Spinal cord (tissue), 10 donors: ENCODE data around the gene OAT. TPM values are rescaled to one million over a fixed set of nuclear protein-coding genes. Genes with fewer than 3 reads are reported as not detected.

Experiments
- DNase-seq, 6 donors: peaks; one replicate each; pipeline versions ENCODE4 v3.0.0 to v3.0.0-alpha.2; 2013 to 2015; ENCODE audit warnings: low spot score in 6 of 6, low read depth in 4 of 6
- H3K27ac ChIP-seq: one replicate; pipeline ENCODE4 v1.5.1; 2013; ENCODE audit warnings: low read depth, low read length, control low read depth
- H3K27me3 ChIP-seq: one replicate; pipeline ENCODE4 v1.6.1; 2013; ENCODE audit warnings: low read length; ENCODE audit not compliant: control insufficient read depth, insufficient read depth
- H3K36me3 ChIP-seq: one replicate; pipeline ENCODE4 v1.6.1; 2013; ENCODE audit warnings: low read length; ENCODE audit not compliant: control insufficient read depth, insufficient read depth
- H3K4me1 ChIP-seq: one replicate; pipeline ENCODE4 v1.6.1; 2013; ENCODE audit warnings: low read length; ENCODE audit not compliant: control insufficient read depth, insufficient read depth
- H3K4me3 ChIP-seq: one replicate; pipeline ENCODE4 v1.5.1; 2013; ENCODE audit warnings: low read depth, low read length, control low read depth
- H3K9me3 ChIP-seq: one replicate; pipeline ENCODE4 v1.6.1; 2013; ENCODE audit warnings: low read length; ENCODE audit not compliant: control insufficient read depth, insufficient read depth
- WGBS: methylation state at CpG from one replicate; pipeline ENCODE4 v1.1.5; 2013; ENCODE audit warnings: missing lambda C conversion rate; ENCODE audit not compliant: insufficient coverage; 5-methylcytosine and 5-hydroxymethylcytosine counted together
- polyA plus RNA-seq, 2 donors: library from polyadenylated mRNA; unstranded; fragments of 120-200 nt; gene quantifications; one replicate each; pipeline ENCODE4 v1.2.1, GENCODE V29; 2013; ENCODE audit not compliant: insufficient read length in 2 of 2
- total RNA-seq, 2 donors: library from RNA; depleted of rRNA in 1 of 2; stranded (reverse); fragments of 120-200 nt in 1 of 2; fragments of >200 nt in 1 of 2; gene quantifications; one replicate each; pipeline versions ENCODE4 v1.2.3 to v1.2.4, GENCODE V29; 2013 to 2014
- donor health status: healthy.

The OAT gene
- total and polyA plus RNA-seq, 4 donors: 137 to 231 (median 168) TPM

- H3K4me3 ChIP-seq: no peak overlapping the region
- no peak for DNase-seq
- WGBS: 92% methylated on average over 1 of the region's 3 CpGs
- no peaks in the 10 kb centered on the region for H3K9me3 ChIP-seq
- no peaks in the 10 kb centered on the region for H3K27me3 ChIP-seq
- H3K27ac ChIP-seq: no peak overlapping the region
- no peaks in the 10 kb centered on the region for H3K4me1 ChIP-seq
- H3K36me3 ChIP-seq: no peaks in the 10 kb centered on the region
Observed at GRCh38 chr10:124428207-124428777, 9.6 kb upstream of the OAT start.

DNA sequence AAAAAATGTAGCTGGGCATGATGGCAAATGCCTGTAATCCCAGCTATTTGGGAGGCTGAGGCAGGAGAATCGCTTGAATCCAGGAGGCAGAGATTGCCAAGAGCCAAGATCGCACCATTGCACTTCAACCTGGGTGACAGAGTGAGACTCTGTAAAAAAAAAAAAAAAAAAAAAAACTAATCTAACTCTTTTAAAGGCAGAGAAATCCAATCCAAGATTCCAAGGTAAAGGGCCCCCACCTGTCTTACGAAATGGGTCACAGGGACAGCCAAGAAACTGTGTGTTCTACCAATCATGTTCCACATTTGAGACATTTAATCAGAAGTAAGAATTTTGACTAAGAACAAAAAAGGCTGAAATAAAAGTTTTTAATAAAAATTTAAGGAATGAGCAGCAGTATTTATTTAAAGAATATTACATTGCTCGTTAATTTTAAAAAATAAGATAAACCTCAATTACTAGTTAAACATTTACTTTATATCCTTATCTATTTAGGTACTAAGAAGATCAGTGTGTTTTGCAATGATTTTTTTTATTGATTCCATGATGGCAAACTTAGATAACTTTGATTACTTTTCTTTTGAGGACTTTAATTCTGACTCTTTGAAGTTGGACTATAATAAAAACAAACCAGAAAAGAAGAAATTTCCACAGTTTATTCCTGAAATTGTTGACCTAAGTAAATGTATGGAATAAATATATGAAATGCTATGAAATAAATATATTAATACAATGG, 6.7 kb upstream of the OAT start:
- 80% methylated on average over 1 of the region's 4 CpGs for WGBS
- H3K27ac ChIP-seq: no peak overlapping the region
- H3K9me3 ChIP-seq: no peaks in the 10 kb centered on the region
- no peaks in the 10 kb centered on the region for H3K36me3 ChIP-seq
- peaks cover 2% of the 10 kb centered on the region for H3K27me3 ChIP-seq
- no peak for DNase-seq
- H3K4me1 ChIP-seq: no peaks in the 10 kb centered on the region
- no peak overlapping the region for H3K4me3 ChIP-seq

GRCh38 chr10:124423813-124424212, 5.1 kb upstream of the OAT start:
- Histone ChIP-seq H3K27me3 (peaks cover 4% of the 10 kb centered on the region), H3K9me3 (no peaks in the 10 kb centered on the region), H3K36me3 (no peaks in the 10 kb centered on the region), H3K4me3 (no peak overlapping the region), H3K4me1 (peaks cover 6% of the 10 kb centered on the region), H3K27ac (no peak overlapping the region)
- DNase-seq: no peak
- no CpG with 5 or more reads among the region's 5 CpGs for WGBS

GRCh38 chr10:124422742-124423141, 4.0 kb upstream of the OAT start:
- Histone ChIP-seq H3K9me3 (no peaks in the 10 kb centered on the region), H3K27me3 (peaks cover 4% of the 10 kb centered on the region), H3K36me3 (no peaks in the 10 kb centered on the region), H3K4me3 (no peak overlapping the region), H3K27ac (no peak overlapping the region), H3K4me1 (peaks cover 6% of the 10 kb centered on the region)
- WGBS: 79% methylated on average over 8 of the region's 12 CpGs
- DNase-seq: no peak

DNA sequence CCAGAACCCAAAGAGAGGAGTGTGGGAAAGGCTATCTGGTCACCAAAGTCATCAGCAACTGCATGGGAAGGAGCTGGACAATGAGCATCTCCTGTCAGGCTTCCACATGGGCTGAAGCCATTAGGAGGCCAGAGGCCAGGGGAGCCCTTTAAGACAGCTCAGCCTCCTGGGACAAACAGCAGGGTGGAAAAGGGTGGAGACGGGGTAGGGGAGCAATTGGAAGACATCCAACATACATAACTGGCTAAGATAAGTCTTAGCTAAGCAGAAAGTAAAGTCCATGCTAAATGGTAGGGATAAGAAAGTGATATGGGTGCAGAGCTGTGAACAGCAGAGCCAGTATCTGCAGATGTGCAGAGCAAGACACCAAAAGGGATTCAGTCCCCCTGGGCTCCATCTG, 1.5 kb upstream of the OAT start:
- peaks cover 13% of the 10 kb centered on the region for H3K4me1 ChIP-seq
- no peak overlapping the region for H3K27ac ChIP-seq
- H3K36me3 ChIP-seq: no peaks in the 10 kb centered on the region
- no peak overlapping the region for H3K4me3 ChIP-seq
- WGBS: no CpG with 5 or more reads among the region's 1 CpG
- H3K9me3 ChIP-seq: no peaks in the 10 kb centered on the region
- H3K27me3 ChIP-seq: peaks cover 4% of the 10 kb centered on the region
- DNase-seq: no peak

- no peak overlapping the region for H3K4me3 ChIP-seq
- no peaks in the 10 kb centered on the region for H3K9me3 ChIP-seq
- no peak overlapping the region for H3K27ac ChIP-seq
- peaks cover 16% of the 10 kb centered on the region for H3K4me1 ChIP-seq
- no peaks in the 10 kb centered on the region for H3K36me3 ChIP-seq
- DNase-seq: no peak
- peaks cover 4% of the 10 kb centered on the region for H3K27me3 ChIP-seq
- 69% methylated on average over 6 of the region's 10 CpGs for WGBS
Observed at GRCh38 chr10:124419635-124420034, 912 bp upstream of the OAT start.

DNA sequence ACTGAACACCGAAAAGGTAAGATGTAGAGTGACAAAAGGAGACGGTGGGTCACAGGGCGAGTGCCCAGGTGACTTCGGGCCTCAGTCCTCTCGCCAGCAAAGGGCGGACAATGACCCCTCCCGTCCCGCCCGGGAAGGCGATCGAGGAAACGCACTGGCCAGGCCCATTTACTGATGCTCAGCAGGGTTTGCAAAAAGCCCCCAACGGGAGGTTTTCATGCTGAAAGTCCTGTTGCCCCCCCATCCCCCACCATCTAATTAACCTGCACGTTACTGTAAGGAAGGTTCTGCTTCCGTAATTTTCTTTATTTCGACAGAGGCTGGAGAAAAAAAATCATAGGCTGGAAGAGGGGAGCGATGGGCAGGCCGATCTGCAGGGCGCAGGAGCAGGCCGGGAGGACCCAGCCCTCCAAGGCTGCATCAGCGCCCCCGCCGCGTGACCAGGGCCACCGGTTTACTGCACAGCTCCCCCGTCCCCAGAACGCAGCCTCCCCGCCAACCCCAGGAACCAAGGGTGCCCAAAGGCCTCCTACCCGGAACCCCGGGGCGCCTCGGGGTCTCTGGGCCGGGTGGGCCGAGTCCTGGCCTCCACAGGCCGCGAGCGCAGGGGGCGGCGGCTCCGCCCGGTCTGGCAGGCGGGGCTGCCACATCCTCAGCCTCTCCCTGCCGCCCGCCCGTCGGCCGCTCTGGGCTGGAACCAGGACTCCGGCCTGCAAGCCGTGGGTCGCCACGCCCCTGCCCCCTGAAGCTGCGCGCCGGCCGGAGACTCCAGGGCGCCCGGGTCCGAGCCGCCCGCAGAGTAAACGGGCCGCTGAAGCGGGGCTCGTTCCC, 613 bp downstream of the OAT start:
- no peaks in the 10 kb centered on the region for H3K9me3 ChIP-seq
- peak in 3 of 6 donors; percentile 46 to 80 (median 78) for DNase-seq
- peak overlapping the region; percentile 81 for H3K27ac ChIP-seq
- peaks cover 24% of the 10 kb centered on the region for H3K4me1 ChIP-seq
- H3K4me3 ChIP-seq: peak overlapping the region; percentile 75
- 1% methylated on average over 60 of the region's 64 CpGs for WGBS
- peaks cover 4% of the 10 kb centered on the region for H3K27me3 ChIP-seq
- H3K36me3 ChIP-seq: no peaks in the 10 kb centered on the region

GRCh38 chr10:124416733-124417132, 2.0 kb downstream of the OAT start:
- Histone ChIP-seq H3K36me3 (peaks cover 7% of the 10 kb centered on the region), H3K4me3 (peak overlapping the region; percentile 75), H3K9me3 (no peaks in the 10 kb centered on the region), H3K4me1 (peaks cover 29% of the 10 kb centered on the region), H3K27ac (peak overlapping the region; percentile 73), H3K27me3 (peaks cover 2% of the 10 kb centered on the region)
- peak in 3 of 6 donors; percentile 48 to 75 (median 49) for DNase-seq
- WGBS: no CpG with 5 or more reads among the region's 6 CpGs

GRCh38 chr10:124415210-124415609, 3.5 kb downstream of the OAT start:
- Histone ChIP-seq H3K27me3 (peaks cover 2% of the 10 kb centered on the region), H3K36me3 (peaks cover 15% of the 10 kb centered on the region), H3K4me1 (peaks cover 29% of the 10 kb centered on the region), H3K4me3 (no peak overlapping the region), H3K27ac (peak overlapping the region; percentile 73), H3K9me3 (no peaks in the 10 kb centered on the region)
- no peak for DNase-seq
- WGBS: 83% methylated on average over 1 of the region's 2 CpGs
